HEK293 (cell line): Measurements from ENCODE around the gene ERGIC1.

Experiments
- CTCF ChIA-PET: fragments of 350-600 bp; formaldehyde crosslinking; extraction: SDS; loops from one replicate; lab custom pipeline; 2021; ENCODE audit warnings: antibody characterized with exemption; lab: Yijun Ruan, JAX
- POLR2A ChIA-PET: fragments of 300-600 bp; formaldehyde crosslinking; extraction: SDS; loops from one replicate; lab custom pipeline; 2020; ENCODE audit warnings: antibody characterized with exemption, inconsistent platforms; lab: Yijun Ruan, JAX
- H3K27ac ChIP-seq: fragments of 200-500 bp; sonication (Bioruptor generic); 2 replicates; pipeline ENCODE4 v1.5.1; 2014; ENCODE audit warnings: low read depth, low read length, control low read depth, inconsistent platforms; ENCODE audit errors: extremely low read depth
- H3K36me3 ChIP-seq, 2 experiments: fragments of 200-500 bp in 1 of 2; sonication (Bioruptor generic) in 1 of 2; 1 replicate in 1 of 2; 2 replicates in 1 of 2; pipeline ENCODE4 v1.5.1; 2014 to 2017; ENCODE audit warnings: inconsistent platforms in 2 of 2, low read length in 2 of 2; ENCODE audit not compliant: control insufficient read depth in 2 of 2, insufficient read depth in 1 of 2
- H3K4me1 ChIP-seq: fragments of 200-500 bp; sonication (Bioruptor generic); 2 replicates; pipeline ENCODE4 v1.5.1; 2014; ENCODE audit warnings: mild to moderate bottlenecking, low read length, inconsistent platforms; ENCODE audit not compliant: control insufficient read depth, insufficient read depth
- H3K4me3 ChIP-seq: 2 replicates; pipeline ENCODE4 v1.5.1; 2011; ENCODE audit warnings: low read depth, mild to moderate bottlenecking, control low read depth, low read length, moderate library complexity
- H3K9me3 ChIP-seq: fragments of 200-500 bp; sonication (Bioruptor generic); 2 replicates; pipeline ENCODE4 v1.5.1; 2014; ENCODE audit warnings: low read depth, low read length, inconsistent platforms; ENCODE audit not compliant: control insufficient read depth, insufficient read depth
- BCL6B ChIP-seq: fragments of 450-650 bp; formaldehyde crosslinking; IDR thresholded peaks from 2 replicates; pipeline ENCODE4 v1.5.1; 2017; ENCODE audit warnings: missing biosample characterization, missing genetic modification characterization
- CTCF ChIP-seq: fragments of 450-650 bp; formaldehyde crosslinking; IDR thresholded peaks from 2 replicates; pipeline ENCODE4 v1.5.1; 2016; ENCODE audit warnings: missing biosample characterization, missing genetic modification characterization
- TRIM28 ChIP-seq: IDR thresholded peaks from 2 replicates; pipeline ENCODE4 v1.6.1; 2011; ENCODE audit warnings: low read length, control low read depth, borderline replicate concordance
- ZBTB11 ChIP-seq: fragments of 450-650 bp; formaldehyde crosslinking; conservative IDR thresholded peaks from 2 replicates; pipeline ENCODE4 v1.5.1; 2016; ENCODE audit warnings: low read depth, missing biosample characterization, missing genetic modification characterization
- ZBTB8A ChIP-seq: fragments of 450-650 bp; formaldehyde crosslinking; IDR thresholded peaks from 2 replicates; pipeline ENCODE4 v1.5.1; 2016; ENCODE audit warnings: missing biosample characterization, missing genetic modification characterization
- ZEB2 ChIP-seq: fragments of 450-650 bp; formaldehyde crosslinking; IDR thresholded peaks from 2 replicates; pipeline ENCODE4 v1.5.1; 2016; ENCODE audit warnings: missing biosample characterization, missing genetic modification characterization
- ZFP37 ChIP-seq: fragments of 450-650 bp; formaldehyde crosslinking; IDR thresholded peaks from 2 replicates; pipeline ENCODE4 v1.5.1; 2016; ENCODE audit warnings: missing biosample characterization, missing genetic modification characterization
- ZNF157 ChIP-seq: fragments of 450-650 bp; formaldehyde crosslinking; IDR thresholded peaks from 2 replicates; pipeline ENCODE4 v1.5.1; 2016; ENCODE audit warnings: missing biosample characterization, missing genetic modification characterization
- ZNF223 ChIP-seq: fragments of 450-650 bp; formaldehyde crosslinking; IDR thresholded peaks from 2 replicates; pipeline ENCODE4 v1.5.1; 2016; ENCODE audit warnings: missing biosample characterization, missing genetic modification characterization
- ZNF292 ChIP-seq: fragments of 450-650 bp; formaldehyde crosslinking; IDR thresholded peaks from 2 replicates; pipeline ENCODE4 v1.5.1; 2016; ENCODE audit warnings: low read depth, missing biosample characterization, missing genetic modification characterization, borderline replicate concordance
- ZNF362 ChIP-seq: fragments of 450-650 bp; formaldehyde crosslinking; IDR thresholded peaks from 2 replicates; pipeline ENCODE4 v1.5.1; 2016; ENCODE audit warnings: missing biosample characterization, missing genetic modification characterization
- ZNF433 ChIP-seq: fragments of 450-650 bp; formaldehyde crosslinking; IDR thresholded peaks from 2 replicates; pipeline ENCODE4 v1.5.1; 2016; ENCODE audit warnings: missing biosample characterization, missing genetic modification characterization, low read depth
- ZNF501 ChIP-seq: fragments of 450-650 bp; formaldehyde crosslinking; IDR thresholded peaks from 2 replicates; pipeline ENCODE4 v1.5.1; 2016; ENCODE audit warnings: missing biosample characterization, missing genetic modification characterization
- ZNF518A ChIP-seq: fragments of 450-650 bp; formaldehyde crosslinking; conservative IDR thresholded peaks from 2 replicates; pipeline ENCODE4 v1.5.1; 2016; ENCODE audit warnings: low read depth, missing biosample characterization, missing genetic modification characterization
- ZNF660 ChIP-seq: fragments of 450-650 bp; IDR thresholded peaks from 2 replicates; pipeline ENCODE4 v1.5.1; 2018; ENCODE audit warnings: missing biosample characterization, mild to moderate bottlenecking, missing genetic modification characterization
- ZSCAN23 ChIP-seq: fragments of 450-650 bp; formaldehyde crosslinking; IDR thresholded peaks from 2 replicates; pipeline ENCODE4 v1.5.1; 2016; ENCODE audit warnings: missing biosample characterization, missing genetic modification characterization
- TF ChIP-seq, protein P1 (sequence below): fragments of 450-650 bp; formaldehyde crosslinking; IDR thresholded peaks from 2 replicates; pipeline ENCODE4 v1.5.1; 2017; ENCODE audit warnings: missing biosample characterization, missing genetic modification characterization

Gene ERGIC1

DNA sequence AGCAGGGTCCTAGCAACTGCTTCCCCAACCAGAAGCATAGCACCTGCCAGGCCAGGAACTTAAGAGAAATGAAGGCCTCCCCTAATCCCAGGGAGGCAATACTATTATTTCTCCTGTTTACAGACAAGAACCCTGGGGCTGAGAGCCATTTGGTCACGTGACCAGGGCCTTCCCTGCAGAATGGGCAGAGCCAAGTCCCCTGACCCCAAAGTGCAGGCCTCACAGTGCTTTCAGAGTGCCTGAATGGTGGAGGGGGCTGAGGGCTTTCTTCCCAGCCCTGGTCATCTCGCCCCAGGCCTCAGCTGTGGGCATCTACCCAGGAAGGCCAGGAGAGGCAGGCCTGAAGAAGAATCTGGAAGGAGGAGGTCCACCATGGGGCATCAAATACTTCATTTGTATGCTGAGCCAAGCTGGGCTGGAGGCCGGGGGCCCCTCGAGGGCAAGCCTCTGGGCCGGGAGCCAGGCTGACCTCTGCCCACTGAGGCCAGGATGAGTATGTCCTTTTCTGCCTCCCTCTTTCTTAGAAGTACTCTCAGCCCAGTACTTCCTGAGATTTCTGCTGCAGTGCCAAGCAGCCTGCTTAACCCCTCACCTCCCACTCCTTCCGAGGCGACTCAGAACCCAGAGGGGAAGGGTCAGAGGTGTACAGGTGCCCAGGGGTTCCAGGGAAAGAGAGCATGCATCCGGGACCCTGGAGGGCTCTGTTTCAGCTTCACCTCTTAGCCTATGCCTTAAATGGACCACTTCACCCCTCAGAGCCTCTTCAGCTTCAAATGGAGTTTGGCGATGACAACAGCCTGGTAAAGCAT lies 44.2 kb upstream of the ERGIC1 start:
- Histone ChIP-seq H3K27ac (no peak overlapping the region), H3K36me3 (no peaks in the 10 kb centered on the region), H3K9me3 (no peaks in the 10 kb centered on the region), H3K4me3 (no peak overlapping the region), H3K4me1 (no peaks in the 10 kb centered on the region; the same call in 1 of the 2 replicates)
- POLR2A ChIA-PET, result interaction anchor here (1.2 kb wide), 1 partner anchor 18 kb away, joined by 4 read pairs; no protein-coding TSS in a partner anchor
- CTCF ChIA-PET, result interaction anchor here (0.6 to 1.2 kb wide), 3 partner anchors 17 to 112 kb away, joined by 3 to 4 read pairs (median 3); no protein-coding TSS in a partner anchor
- TF ChIP-seq CTCF, result no peak
- TF ChIP-seq ZEB2, result no peak
- TF ChIP-seq ZNF518A (tag by site-specific recombination), result no peak
- TF ChIP-seq ZNF433 (tag by site-specific recombination), result no peak
- TF ChIP-seq ZFP37 (tag by site-specific recombination), result no peak
- no peak for TF ChIP-seq ZNF362 (tag by site-specific recombination)
- TF ChIP-seq, all 188 proteins: peak for 0

GRCh38 chr5:172790496-172790889 lies 43.6 kb upstream of the ERGIC1 start:
- CTCF ChIA-PET, result interaction anchor here (0.7 to 1.2 kb wide), 3 partner anchors 18 to 111 kb away, joined by 3 read pairs; no protein-coding TSS in a partner anchor
- H3K4me1 ChIP-seq, result no peaks in the 10 kb centered on the region; the same call in 1 of the 2 replicates
- H3K27ac ChIP-seq, result no peak overlapping the region
- no peak overlapping the region for H3K4me3 ChIP-seq
- no peaks in the 10 kb centered on the region for H3K9me3 ChIP-seq
- POLR2A ChIA-PET, result interaction anchor here (0.8 to 1.2 kb wide), 2 partner anchors 19 to 21 kb away, joined by 3 to 4 read pairs; no protein-coding TSS in a partner anchor
- H3K36me3 ChIP-seq, result no peaks in the 10 kb centered on the region
- TF ChIP-seq TRIM28, result no peak
- no peak for TF ChIP-seq ZBTB8A
- TF ChIP-seq ZNF157 (tag by site-specific recombination), result no peak
- TF ChIP-seq ZNF501 (tag by site-specific recombination), result no peak
- TF ChIP-seq ZNF660 (tag by site-specific recombination), result no peak
- no peak for TF ChIP-seq ZBTB11 (tag by site-specific recombination)
- no peak for TF ChIP-seq ZNF223 (tag by site-specific recombination)
- TF ChIP-seq, protein P1, sequence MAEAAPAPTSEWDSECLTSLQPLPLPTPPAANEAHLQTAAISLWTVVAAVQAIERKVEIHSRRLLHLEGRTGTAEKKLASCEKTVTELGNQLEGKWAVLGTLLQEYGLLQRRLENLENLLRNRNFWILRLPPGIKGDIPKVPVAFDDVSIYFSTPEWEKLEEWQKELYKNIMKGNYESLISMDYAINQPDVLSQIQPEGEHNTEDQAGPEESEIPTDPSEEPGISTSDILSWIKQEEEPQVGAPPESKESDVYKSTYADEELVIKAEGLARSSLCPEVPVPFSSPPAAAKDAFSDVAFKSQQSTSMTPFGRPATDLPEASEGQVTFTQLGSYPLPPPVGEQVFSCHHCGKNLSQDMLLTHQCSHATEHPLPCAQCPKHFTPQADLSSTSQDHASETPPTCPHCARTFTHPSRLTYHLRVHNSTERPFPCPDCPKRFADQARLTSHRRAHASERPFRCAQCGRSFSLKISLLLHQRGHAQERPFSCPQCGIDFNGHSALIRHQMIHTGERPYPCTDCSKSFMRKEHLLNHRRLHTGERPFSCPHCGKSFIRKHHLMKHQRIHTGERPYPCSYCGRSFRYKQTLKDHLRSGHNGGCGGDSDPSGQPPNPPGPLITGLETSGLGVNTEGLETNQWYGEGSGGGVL (tag by site-specific recombination), result no peak
- TF ChIP-seq ZNF292 (tag by site-specific recombination), result no peak
- no peak for TF ChIP-seq ZSCAN23
- TF ChIP-seq BCL6B (tag by site-specific recombination), result no peak
